Left renal cortex interstitium (tissue), 4 donors: ENCODE measurements around the gene RGS9. TPM values are rescaled to one million over a fixed set of nuclear protein-coding genes. Genes with fewer than 3 reads are reported as not detected.
"Not testable (repeated sequence)": the region's sequence is repeated elsewhere in the genome, so short reads cannot be mapped to it uniquely, and the experiment has no call there.

ENCODE experiments used
- DNase-seq, 4 donors: peaks; one replicate each; pipeline ENCODE4 v3.0.0-alpha.2; 2013; ENCODE audit warnings: low read depth in 4 of 4, low spot score in 2 of 4, missing footprints in 1 of 4
- polyA plus RNA-seq, 4 donors: library from polyadenylated mRNA; unstranded; fragments of 120-200 nt; gene quantifications; one replicate each; pipeline ENCODE4 v1.2.1, GENCODE V29; 2013; ENCODE audit not compliant: insufficient read length in 4 of 4

RGS9 gene
- polyA plus RNA-seq, 4 donors, result 12.2 to 16.2 (median 14.6) TPM

DNA sequence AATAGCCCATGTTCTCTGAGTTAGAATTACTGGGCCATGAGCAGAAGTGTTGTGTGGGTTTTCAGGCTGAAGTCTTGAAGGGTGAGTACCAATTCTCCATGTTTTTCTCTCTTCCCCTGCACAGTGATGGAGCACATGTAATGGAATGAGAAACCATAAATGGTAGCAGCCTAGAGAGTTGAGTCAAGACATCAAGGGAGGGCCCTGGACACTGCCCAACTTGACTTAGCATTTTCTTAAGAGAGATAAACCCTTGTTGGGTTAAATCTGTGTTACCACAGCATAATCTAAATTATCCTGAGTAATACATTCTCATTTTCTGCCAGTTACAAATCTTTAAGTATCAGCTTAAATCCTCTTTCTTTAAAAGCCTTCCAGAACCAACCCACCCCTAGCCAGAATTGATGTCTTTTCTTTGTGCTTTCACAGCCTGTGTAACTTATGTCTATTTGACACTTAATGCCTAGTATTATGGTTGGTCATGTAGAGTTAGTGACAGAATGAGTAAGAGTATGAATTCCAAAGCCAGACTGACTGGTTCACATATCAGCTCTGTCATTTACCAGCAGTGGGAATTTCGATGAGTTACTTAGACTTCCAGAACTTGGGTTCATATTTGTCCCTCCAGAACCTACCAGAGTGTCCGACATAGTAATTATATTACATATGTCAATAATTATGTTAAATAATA is 27.0 kb upstream of the RGS9 start:
- no peak for DNase-seq

DNA sequence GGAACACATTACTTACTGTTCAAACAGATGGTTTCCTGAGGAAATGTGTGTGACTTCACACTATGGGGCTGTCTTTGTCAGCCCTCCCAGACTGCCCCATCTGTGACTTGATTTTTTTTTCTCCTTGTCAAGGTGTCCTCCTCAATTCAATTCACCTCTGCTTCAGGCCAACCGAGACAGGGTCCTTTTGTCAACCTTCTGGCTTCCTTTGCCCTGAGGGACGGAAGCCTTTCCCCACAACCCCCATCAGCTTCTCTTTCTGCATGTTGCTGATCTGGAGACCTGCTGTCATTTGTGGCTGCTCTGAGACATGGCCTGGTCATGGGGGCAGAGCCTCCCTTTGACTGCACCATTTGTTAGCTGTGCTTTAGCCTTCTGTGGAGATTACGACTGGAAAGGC is 21.3 kb upstream of the RGS9 start:
- no peak for DNase-seq

DNA sequence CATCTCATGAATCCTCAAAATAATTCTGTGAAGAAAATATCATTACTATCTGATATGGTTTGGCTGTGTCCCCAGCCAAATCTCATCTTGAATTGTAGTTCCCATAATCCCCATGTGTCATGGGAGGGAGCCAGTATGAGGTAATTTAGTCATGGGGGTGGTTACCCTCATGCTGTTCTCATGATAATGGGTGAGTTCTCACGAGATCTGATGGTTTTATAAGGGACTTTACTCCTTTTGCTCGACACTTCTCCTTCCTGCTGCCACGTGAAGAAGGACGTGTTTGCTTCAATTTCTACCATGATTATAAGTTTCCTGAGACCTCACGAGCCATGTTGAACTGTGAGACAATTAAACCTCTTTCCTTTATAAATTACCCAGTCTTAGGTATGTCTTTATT is 20.7 kb upstream of the RGS9 start:
- not testable (repeated sequence) for DNase-seq

GRCh38 chr17:65117384-65118035 is 19.7 kb upstream of the RGS9 start:
- no peak for DNase-seq

DNA sequence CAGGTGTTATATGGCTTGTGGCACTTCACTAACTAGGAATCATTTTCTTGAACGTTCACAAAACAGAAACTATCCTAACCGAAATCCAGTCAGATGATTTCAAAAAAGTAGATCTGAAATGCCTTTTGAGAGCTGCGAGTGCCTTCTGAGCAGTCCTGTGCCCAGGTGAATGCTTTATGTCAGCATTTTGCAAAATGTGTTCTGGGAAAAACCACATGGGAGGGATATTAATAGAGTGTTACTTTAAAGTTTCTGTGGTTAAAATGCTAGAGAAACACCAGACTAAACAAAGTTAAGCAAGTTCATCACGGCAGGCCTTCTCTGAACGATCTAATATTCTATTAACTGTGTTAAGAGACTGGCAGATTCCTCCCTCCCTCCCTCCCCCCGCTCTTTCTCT is 15.8 kb upstream of the RGS9 start:
- no peak for DNase-seq

DNA sequence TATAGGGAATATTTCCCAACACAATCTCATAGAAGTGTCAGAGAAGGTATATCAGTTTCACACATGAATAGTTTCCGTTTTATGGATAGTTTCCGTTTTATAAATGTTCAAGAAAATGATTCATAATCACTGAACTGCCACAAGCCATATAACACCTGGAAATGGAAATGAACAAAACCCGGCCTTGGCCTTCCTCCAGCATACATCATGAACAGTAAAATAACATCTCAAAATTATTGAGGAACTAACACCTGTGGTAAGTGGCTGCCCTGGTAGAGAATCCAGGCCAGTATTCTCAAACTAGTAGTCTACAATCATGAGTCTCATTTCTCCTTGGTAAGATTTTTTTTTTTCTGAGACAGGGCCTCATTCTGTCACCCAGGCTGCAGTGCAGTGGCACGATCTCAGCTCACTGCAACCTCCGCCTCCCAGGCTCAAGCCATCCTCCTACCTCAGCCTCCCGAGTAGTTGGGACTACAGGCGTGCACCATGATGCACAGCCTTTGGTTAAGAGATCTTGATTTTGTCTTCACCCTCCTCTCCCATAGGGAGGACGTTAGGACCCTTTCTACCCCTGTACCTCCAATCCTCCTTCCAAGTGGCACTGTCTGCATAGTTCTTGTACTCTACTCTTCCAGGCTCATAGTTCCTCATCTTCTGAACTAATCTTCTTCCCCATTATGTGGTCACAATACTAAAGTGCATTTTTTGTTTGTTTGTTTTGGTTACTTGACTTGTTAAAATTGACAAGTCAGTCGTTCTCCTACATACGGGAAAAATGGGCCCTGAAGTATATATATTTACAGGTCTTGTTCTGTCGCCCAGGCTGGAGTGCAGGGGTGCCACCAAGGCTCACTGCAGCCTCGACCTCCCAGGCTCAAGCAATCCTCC is 15.0 kb upstream of the RGS9 start:
- no peak for DNase-seq

DNA sequence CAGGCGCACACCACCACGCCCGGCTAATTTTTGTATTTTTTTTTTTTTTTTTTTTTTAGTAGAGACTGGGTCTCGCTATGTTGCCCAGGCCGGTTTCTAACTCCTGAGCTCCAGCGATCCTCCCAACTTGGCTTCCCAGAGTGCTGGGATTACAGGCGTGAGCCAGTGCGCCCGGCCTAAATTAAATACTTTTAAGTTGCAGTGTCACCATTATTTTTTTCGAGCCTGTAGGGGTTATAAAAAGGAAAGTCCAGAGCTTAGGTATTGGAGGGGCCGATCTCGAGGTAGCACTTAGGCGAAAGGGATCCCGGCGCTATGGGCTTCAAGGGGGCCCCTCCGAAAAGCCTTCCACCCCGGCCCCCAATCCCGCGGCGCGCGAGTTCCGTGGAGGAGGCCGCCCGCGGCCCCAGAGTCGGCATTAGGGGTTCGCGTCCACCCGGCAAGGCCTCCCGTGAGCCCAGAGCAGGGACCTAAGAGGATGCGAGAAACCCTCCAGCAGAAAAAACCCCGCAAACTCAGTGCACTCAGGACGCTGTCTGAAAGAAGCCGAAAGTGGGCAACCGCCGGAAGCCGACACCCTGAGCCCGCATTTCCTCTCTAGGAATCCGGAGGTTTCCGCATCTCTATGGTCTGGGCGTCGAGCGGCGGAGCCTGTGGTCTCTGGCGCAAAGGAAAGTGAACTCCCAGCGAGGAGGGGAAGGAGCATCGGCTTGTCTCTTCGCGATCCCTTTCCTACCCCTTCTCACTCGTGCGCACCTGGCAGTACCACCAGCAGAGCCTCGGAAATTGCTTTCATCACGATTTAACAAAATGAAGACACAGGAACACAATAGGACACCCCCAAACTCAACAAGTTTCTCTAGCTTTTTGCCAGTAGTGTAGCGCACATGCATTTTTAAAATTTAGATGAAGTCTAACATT is 14.1 kb upstream of the RGS9 start:
- DNase-seq, result peak in 3 of 4 donors; percentile 76 to 91 (median 84)

DNA sequence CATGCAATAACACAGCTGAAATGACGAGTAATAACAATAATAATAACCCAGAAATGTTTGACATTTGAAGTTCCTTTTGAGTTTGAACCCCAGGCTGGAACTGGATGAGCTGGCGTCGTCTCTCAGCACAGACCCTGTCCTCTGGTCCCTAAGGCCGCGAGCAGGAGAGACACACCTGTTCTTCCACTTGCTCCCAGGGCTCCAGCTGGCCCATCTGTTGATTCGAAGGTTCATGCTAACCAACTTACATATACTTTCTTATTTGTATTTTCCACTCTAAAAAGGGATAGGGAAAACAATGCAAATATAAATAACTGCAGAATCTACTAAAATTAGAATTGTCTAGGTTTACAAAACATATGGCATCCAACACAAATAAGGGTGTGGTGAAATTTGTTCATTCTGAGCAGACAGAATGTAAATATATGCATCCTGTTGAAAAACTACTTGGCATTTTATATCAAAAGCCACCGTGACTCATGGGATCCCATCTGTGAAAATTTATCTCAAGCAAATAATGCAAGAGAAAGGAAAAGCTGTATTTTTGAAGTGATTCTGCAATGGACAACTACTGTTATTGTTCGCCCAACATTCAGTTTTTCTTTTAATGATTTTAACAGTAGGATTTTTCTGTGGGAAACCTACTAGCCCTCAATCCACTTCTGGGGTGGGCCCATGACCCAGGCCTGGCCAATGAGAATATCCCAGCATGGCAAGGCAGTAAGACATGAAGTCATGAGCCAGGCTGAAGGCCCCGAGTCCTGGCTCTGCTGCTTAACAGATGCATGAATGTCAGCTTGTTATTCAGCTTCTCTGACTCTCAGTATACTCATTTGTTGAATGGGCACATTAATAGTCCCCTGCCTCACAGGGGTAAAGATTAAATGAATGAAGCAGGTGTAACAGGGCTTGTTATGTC is 13.2 kb upstream of the RGS9 start:
- DNase-seq, result no peak

DNA sequence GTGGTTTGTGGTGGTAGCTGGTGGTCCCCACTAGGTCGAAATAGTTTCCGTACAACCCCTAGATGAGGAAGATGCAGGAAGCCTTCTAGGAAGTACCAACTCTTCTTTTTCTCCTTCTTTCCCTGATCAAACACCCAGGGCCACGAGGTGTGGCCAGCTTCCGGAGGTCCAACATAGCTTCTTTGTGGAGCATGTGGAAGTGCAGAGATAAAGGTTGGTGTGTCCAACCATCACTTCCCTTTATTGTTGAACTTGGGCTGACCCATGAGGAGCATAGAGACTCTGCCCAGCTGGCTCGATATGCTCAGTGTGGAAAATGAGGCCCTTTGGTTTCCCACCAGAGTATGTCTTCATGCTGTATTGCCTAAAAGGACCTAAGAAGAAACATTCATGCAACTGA is 6.3 kb upstream of the RGS9 start:
- DNase-seq, result no peak

DNA sequence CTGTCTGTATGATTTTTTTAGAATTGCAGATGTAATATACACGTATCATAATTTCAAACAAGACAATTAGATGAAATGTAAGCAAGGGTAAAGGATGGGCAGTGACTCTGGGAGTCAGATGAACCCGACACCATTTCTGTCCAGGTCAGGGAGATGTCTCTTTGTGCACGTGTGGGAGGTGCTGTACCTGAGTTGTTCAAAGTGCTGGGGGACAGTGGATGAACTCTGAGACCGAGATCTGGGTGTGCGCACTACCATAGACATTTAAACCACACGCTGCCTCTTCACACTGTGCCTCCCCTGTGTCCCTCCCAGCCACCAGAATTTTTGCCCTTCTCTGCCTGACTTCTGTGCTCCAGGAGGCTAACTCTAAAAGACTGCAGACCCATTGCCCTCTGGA is 5.9 kb upstream of the RGS9 start:
- no peak for DNase-seq

GRCh38 chr17:65131946-65132345 is 5.2 kb upstream of the RGS9 start:
- no peak for DNase-seq

- DNase-seq, result no peak
Observed at GRCh38 chr17:65134035-65134434, 3.1 kb upstream of the RGS9 start.

DNA sequence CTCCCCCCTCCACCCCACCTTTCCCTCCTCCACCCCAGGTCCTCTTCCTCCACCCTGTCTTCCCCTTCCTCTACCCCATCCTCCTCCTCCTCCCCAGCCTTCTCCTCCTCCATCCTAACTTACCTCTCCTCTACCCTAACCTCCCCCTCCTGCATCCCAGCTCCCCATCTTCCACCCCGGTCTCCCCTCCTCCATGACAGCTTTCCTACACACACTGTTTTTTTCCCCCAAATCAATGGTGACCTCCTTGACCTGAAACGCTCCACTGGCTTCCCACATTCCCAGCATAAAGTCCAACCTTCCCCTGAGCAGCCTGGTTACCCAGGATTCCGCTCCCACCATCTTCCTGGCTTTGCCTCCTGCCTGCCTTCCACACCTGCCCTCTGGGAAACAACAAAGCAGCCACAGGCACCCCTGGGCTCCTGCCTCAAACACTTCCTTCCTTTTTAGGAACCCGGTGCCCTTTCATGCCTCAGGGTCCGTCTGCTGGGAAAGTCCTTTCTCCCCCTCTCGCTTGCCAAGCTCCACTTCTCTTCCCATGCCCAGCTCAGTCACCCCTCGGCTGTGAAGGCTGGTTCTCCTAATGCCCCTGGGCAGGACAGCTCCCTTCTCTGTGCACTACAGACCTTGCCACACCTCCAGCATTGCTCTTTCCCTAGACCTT is 2.1 kb downstream of the RGS9 start:
- no peak for DNase-seq

GRCh38 chr17:65142247-65142646 is 5.1 kb downstream of the RGS9 start:
- DNase-seq, result no peak

DNA sequence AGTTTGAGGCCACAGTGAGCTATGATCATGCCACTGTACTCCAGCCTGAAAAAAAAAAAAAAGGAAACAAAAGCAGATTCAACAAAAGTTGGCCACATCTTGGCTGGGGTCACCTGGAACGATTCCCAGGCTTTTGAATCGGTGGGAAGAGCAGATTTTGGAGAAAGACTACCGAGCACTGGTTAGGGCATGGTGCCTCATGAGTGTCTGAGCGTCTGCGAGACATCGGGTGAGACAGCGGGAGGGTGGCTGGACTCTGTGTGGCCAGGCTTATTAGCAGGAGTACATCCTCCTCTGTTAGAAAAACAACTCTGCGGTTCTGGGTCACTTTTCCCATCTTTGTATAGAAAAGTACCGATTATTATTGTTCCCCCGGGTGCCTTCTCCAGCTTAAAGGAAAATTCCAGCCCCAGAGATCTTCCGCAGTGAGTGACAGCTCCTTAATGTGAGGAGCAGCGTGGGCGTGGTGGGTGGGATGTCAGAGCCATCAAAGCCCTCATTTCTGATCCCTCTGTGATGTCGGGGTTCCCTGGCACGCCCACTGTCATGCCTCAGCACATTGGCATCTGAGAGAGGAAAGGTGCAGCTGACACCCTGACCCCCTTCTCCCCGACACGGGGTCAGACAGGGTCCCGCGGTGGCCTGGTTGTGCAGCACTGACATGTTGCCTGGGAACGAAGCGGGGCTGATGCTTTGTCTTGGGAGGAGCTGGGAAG is 6.9 kb downstream of the RGS9 start:
- DNase-seq, result no peak

DNA sequence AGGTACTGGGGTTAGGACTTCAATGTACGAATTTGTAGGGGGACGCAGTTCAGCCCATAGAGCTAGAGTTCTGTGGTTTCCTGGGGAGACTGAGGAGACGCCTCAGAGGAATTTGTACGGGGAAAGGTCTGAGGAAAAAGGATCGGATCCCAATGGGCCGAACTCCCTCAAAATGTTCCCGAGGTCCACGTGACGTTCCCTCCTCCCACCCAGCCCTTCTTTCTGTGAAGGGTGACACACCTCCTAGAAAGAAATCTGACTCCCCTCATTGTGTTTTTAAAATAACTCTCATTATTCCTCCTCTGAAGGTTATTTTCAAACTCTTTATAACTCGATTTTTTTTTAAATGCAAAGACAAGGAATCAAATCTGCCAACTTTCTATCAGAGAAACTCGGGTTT is 8.6 kb downstream of the RGS9 start:
- DNase-seq, result no peak

DNA sequence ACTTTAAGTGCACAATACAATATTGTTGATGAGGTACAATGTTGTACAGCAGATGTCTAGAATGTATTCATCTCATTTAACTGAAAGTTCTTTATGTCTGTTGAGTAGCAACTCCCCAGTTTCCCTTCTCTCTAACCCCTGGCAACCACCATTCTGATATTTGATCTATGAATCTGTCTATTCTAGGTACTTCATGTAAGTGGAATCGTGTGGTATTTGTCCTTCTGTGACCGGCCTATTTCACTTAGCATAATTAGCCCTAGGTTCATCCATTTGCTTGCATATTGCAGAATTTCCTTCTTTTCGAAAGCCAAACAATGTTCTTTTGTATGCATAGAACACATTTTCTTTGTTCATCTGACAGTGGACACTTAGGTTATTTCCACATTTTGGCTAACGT is 10.8 kb downstream of the RGS9 start:
- DNase-seq, result no peak
